Glomerular visceral epithelial cell (primary cell): ENCODE results near the gene SYT1.
"Not testable (repeated sequence)": the region's sequence is repeated elsewhere in the genome, so short reads cannot be mapped to it uniquely, and the experiment has no call there.

Experiments
- DNase-seq: peaks from one replicate; pipeline ENCODE4 v3.0.0-alpha.2; 2016; ENCODE audit errors: extremely low spot score

Gene SYT1

DNA sequence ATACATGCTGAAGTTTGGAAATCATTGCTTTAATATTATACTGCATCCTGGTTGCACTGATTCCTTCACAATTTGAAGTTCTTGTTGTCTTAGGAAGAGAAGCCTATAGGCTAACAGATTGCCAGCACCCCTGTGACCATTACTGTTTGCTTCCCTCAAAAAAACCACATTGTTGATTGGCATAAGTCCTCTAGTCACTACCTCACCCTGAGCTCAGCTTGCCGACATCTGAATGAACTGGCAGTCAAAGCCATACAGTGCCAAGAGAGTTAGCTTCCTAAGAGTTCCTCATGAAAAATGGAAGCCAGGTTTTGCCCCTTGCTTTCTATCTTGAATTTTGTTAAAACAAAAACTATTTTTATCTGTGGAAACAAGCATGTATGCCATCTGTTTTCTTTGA lies 276.1 kb downstream of the SYT1 start:
- DNase-seq: no peak

- DNase-seq: no peak
These were observed 277.2 kb downstream of the SYT1 start for GRCh38 chr12:79141776-79142175.

GRCh38 chr12:79143803-79144202 lies 279.2 kb downstream of the SYT1 start:
- DNase-seq: no peak

DNA sequence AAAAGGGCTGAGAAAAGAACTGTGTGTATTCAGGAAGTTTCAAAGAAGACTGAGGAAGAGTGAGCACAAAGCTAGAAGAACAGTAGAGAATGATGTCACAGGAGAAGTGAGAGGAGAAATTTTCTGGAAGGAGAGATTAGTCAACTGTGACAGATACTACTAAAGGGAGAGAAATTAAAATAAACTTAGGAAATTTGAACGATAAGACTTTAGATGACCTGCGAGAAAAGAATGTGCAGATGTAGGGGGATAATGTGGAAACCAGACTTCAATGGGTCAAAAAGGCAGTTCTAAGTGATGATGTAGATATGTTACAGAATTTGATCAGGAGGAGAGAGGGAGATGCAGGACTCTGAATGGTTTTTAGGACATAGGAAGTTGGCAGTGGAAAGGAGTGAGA lies 287.4 kb downstream of the SYT1 start:
- DNase-seq: no peak

DNA sequence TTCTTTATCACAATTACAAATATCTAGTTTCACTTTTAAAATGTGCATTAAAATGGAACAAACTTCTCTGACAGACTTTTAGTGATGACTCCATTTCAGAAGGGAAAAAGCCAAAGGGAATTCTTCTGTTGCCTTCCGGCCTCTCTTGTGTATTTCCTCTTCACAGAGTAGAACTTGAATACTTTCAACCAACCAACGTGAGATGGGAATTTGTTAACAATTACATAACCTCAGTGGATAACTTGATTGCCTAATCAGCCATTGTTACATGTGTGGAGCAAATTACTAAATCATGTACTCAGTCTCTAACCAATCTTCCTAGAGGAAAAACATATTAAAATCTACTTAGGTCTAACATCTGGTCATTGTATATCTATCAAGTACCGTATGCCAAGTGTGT lies 291.1 kb downstream of the SYT1 start:
- no peak for DNase-seq

DNA sequence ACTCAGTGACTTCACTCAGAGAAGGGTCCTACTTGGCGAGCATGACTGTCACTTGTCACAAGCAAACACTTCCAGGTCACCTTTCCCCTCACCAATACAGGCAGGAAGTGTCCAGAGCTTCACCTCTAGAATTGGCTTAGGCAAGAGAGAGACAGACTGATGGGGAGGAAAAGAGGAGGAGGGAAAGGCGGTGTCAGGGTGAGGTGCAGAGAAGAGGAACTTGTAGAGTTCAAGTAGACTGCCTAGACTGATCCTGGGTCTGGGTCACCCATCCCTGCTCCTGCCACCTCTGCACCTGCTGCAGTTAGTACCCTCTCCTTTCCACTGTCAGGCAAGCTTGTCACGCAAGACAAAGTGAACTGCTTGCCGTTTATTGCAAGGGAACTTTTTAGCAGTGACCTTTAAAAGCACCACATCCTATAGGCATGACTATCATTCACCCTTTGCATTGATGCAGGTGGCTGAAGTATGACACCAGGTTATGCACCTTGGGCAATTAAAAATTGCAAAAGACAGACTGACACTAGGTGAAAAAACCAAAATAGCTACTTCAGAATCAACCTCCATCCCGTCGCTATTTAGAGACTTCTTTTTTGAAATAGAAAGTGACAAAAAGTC lies 292.4 kb downstream of the SYT1 start:
- no peak for DNase-seq

GRCh38 chr12:79161249-79161934 lies 296.8 kb downstream of the SYT1 start:
- no peak for DNase-seq

GRCh38 chr12:79162147-79162772 lies 297.7 kb downstream of the SYT1 start:
- no peak for DNase-seq

DNA sequence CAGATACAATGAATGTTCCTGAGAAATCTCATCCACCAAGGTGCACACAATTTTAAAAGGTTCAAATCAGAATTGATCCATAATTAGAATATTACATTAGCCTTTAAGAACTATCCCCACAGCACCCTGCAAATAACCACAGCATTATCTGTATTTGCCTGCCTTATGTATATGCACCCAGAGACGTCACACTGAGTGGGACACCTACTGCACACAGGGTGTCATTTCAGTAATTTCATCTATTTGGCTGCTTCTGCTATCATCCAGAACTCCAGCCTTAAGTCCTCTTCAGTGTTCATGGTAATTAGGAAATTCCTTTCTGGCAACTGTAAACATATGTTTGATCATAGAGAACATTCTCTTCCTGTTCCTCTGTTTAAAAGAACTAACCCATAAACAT lies 298.4 kb downstream of the SYT1 start:
- no peak for DNase-seq

- no peak for DNase-seq
These were observed 300.3 kb downstream of the SYT1 start for GRCh38 chr12:79164890-79165289.

DNA sequence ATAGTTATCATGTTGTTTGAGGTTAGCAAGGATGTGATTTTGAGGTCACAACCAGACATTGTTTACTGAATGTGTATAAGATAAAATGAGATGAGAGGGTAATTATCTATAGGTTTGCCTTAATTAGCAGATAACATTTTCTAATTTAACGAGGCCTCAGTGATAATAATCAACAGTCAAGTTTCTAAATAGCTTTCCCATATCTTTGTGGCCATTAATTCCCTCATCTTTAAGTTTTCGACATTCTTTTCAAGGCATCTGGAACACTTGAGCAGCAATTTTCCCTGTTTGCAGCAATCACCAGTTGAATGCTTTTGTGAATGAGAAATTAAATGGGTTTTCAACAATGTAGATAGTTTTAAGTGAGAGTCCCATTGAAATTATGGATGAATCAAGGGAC lies 304.1 kb downstream of the SYT1 start:
- DNase-seq: no peak

DNA sequence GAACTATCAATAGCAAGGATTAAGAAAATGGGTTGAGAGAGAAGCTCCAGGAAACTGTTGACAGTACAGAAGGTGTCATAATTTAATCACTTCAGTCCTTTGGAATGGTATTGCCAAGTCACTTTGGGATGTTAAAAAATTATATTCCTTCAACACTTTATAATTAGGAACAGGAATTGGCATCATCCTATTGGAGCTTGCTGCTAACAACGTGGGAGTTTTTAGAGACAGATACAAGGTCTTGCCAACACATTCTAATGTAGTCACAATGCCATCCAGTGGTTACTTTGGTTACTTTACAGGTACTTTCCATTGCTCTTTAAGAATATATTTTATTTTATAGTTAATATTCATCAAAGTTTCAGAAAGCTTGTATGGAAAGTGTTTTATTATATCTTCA lies 310.1 kb downstream of the SYT1 start:
- DNase-seq: peak; percentile 36

DNA sequence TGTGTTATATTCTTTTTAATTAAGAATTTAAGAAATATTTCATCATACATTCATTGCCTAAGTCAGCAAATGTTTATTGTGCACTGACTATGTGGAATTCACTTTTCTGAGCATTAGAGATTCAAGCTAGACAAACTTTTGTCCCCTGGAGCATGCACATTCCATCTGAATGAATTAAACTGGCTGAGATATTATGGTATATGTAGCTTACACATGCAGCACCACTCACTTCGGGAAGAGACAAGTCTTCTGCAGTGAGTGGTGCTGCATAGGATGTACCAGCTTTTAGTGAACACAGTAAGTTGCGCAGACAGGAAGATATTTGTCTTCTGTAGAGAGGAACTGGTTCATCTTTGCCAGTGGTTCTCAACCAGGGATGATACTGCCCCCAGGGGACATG lies 318.4 kb downstream of the SYT1 start:
- DNase-seq: no peak

DNA sequence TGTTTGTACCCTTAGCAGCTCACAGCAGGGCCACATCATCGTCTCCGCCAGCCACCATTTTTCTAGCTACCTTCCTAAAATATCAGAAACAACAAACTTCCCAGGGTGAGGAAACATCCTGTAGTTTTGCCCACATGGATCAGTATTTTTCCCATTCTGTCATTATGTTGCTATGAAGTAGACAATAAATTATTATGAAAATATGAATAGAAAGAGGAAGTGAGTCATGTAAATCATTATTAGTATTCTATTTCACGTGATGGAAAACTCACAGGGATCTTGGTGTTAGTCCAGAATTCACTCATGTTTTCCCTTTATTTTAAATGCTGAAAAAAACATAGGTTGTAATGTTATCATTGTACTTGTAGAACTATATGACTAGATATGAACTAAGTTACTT lies 319.4 kb downstream of the SYT1 start:
- no peak for DNase-seq

DNA sequence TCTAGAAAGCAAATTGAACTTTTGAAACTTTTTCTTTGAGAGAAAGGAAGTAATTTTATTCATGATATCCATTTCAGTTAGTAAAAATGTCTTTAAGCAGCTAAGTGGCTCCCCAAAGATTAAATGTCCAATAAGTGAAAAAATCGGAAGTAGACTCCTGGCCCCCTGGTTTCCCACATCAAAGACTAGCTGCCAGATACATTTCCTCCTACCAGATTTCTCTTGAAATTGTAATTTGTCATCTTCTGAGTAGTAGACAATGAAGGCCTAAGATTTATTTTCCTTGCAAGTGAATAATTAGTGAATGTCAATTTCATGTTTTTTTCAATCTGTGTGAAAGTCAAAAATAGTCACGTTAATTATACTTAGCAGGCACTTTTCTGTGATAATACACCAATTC lies 321.9 kb downstream of the SYT1 start:
- DNase-seq: no peak

- no peak for DNase-seq
These were observed 322.5 kb downstream of the SYT1 start for GRCh38 chr12:79187032-79187431.

- DNase-seq: no peak
These were observed 326.8 kb downstream of the SYT1 start for GRCh38 chr12:79191391-79191790.

DNA sequence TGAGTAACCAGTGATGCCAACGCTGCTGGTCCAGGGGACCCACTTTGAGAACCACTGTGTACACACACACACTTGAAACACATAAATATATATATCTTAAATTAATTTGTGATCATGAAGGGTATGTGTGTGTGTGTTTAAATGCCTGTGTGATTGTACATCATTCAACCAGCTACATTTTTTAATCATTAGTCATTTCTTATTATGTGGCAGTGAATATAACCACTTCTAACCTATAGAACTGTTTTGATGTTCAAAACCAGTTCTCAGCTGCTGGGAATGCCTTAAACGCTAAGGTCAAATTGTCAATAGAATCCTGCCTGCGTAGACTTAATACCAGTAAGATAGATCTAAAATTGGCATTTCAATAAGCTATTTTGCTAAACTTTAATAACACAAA lies 330.0 kb downstream of the SYT1 start:
- no peak for DNase-seq

GRCh38 chr12:79199166-79199565 lies 334.6 kb downstream of the SYT1 start:
- no peak for DNase-seq

DNA sequence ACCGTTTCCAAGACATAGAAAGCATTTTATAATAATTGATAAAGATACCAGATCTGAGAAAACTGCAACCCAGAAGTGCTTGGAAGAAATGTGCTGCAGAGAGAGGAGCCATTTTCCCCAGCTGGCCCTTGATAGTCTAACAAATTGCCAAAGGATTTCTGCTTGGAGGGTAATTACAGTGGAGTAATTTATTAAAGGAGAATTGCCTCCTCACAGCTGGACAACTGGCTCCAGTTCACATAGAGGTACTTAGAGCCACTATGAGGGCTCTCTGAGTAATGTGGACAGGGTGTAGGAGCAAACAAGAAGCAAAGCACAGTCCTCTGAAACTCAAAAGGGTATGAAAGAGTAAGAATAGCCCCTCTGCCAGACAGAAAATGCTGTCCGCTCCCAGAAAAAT lies 335.6 kb downstream of the SYT1 start:
- DNase-seq: no peak

GRCh38 chr12:79203058-79203647 lies 338.6 kb downstream of the SYT1 start:
- DNase-seq: no peak

DNA sequence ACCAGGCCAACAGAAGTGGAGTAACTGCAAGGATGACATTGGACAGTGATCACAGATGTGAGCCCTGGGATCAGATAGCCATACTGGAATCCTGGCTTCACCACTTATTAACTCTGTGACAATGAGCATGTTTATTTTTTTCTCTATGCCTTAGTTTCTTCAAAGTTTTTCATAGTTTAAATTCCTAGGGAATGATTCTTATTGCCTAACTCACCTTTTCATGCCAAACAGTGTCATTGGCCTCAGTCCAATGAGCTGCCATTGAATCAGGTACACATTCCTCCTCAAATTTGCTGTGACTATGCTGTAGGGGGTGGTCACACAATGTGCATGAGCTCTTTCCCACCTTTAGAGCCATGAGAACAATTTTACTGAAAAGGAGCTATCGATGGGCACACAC lies 342.3 kb downstream of the SYT1 start:
- DNase-seq: no peak

DNA sequence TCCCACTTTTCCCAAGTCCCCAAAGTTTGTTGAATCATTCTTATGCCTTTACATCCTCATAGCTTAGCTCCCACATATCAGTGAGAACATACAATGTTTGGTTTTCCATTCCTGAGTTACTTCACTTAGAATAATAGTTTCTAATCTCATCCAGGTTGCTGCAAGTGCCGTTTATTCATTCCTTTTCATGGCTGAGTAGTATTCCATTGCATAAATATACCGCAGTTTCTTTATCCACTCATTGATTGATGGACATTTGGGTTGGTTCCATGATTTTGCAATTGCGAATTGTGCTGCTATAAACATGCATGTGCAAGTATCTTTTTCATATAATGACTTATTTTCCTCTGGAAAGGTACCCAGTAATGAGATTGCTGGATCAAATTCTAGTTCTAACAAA lies 345.8 kb downstream of the SYT1 start:
- not testable (repeated sequence) for DNase-seq
